Measurements from ENCODE around the gene DCXR. TPM values are rescaled to one million over a fixed set of nuclear protein-coding genes. Genes with fewer than 3 reads are reported as not detected.

The DCXR gene
- total and polyA plus RNA-seq, 10 of the 15 experiments (the other 5 are each of a cell fraction or from before 2014, with no cell fraction given), result 12.3 to 139 (median 88.9) TPM

- TF ChIP-seq SIX5 (IDR thresholded peaks at IDR 0.05; ENCODE audit: low read depth, low read length, severe bottlenecking), result peak; percentile 54
- peak; percentile 91 for TF ChIP-seq GABPA (IDR thresholded peaks at IDR 0.05; ENCODE audit: low read depth)
- peak; percentile 22; the same call in 1 of the 2 replicates for TF ChIP-seq SREBF1 (IDR thresholded peaks at IDR 0.05; ENCODE audit: low read length)
- no peak for TF ChIP-seq BCL3 (IDR thresholded peaks at IDR 0.05; ENCODE audit: borderline replicate concordance, insufficient read depth, low read depth, low read length, poor library complexity, severe bottlenecking)
- 0 out of 2 replicates have a peak, but pooled peaks have one; percentile 19 for TF ChIP-seq DPF2 (IDR thresholded peaks at IDR 0.05)
- no peak for TF ChIP-seq E2F8 (IDR thresholded peaks at IDR 0.05; ENCODE audit: low read depth, partially characterized antibody)
- TF ChIP-seq SIN3A (IDR thresholded peaks at IDR 0.05; ENCODE audit: low read depth, low read length), result peak; percentile 69; the same call in 1 of the 2 replicates
- no peak for TF ChIP-seq ATF7 (IDR thresholded peaks at IDR 0.05; ENCODE audit: low read depth)
- no peak for TF ChIP-seq IRF4 (IDR thresholded peaks at IDR 0.05; ENCODE audit: low read depth, low read length)
- 0 out of 2 replicates have a peak, but pooled peaks have one; percentile 43 for TF ChIP-seq MAX (IDR thresholded peaks at IDR 0.05; ENCODE audit: low read depth, low read length)
- peak; percentile 58 for TF ChIP-seq NR2F1 (conservative IDR thresholded peaks at IDR 0.05)
- TF ChIP-seq BMI1 (IDR thresholded peaks at IDR 0.05; ENCODE audit: borderline replicate concordance), result no peak
- TF ChIP-seq, protein P1, sequence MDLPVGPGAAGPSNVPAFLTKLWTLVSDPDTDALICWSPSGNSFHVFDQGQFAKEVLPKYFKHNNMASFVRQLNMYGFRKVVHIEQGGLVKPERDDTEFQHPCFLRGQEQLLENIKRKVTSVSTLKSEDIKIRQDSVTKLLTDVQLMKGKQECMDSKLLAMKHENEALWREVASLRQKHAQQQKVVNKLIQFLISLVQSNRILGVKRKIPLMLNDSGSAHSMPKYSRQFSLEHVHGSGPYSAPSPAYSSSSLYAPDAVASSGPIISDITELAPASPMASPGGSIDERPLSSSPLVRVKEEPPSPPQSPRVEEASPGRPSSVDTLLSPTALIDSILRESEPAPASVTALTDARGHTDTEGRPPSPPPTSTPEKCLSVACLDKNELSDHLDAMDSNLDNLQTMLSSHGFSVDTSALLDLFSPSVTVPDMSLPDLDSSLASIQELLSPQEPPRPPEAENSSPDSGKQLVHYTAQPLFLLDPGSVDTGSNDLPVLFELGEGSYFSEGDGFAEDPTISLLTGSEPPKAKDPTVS (IDR thresholded peaks at IDR 0.05; ENCODE audit: low read depth, low read length), result no peak
- TF ChIP-seq ZBTB33 (IDR thresholded peaks at IDR 0.05), result no peak
- TF ChIP-seq, protein P2, sequence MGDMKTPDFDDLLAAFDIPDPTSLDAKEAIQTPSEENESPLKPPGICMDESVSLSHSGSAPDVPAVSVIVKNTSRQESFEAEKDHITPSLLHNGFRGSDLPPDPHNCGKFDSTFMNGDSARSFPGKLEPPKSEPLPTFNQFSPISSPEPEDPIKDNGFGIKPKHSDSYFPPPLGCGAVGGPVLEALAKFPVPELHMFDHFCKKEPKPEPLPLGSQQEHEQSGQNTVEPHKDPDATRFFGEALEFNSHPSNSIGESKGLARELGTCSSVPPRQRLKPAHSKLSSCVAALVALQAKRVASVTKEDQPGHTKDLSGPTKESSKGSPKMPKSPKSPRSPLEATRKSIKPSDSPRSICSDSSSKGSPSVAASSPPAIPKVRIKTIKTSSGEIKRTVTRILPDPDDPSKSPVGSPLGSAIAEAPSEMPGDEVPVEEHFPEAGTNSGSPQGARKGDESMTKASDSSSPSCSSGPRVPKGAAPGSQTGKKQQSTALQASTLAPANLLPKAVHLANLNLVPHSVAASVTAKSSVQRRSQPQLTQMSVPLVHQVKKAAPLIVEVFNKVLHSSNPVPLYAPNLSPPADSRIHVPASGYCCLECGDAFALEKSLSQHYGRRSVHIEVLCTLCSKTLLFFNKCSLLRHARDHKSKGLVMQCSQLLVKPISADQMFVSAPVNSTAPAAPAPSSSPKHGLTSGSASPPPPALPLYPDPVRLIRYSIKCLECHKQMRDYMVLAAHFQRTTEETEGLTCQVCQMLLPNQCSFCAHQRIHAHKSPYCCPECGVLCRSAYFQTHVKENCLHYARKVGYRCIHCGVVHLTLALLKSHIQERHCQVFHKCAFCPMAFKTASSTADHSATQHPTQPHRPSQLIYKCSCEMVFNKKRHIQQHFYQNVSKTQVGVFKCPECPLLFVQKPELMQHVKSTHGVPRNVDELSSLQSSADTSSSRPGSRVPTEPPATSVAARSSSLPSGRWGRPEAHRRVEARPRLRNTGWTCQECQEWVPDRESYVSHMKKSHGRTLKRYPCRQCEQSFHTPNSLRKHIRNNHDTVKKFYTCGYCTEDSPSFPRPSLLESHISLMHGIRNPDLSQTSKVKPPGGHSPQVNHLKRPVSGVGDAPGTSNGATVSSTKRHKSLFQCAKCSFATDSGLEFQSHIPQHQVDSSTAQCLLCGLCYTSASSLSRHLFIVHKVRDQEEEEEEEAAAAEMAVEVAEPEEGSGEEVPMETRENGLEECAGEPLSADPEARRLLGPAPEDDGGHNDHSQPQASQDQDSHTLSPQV (IDR thresholded peaks at IDR 0.05), result no peak
- TF ChIP-seq IKZF2 (IDR thresholded peaks at IDR 0.05), result no peak
- no peak for TF ChIP-seq ZNF274 (IDR thresholded peaks at IDR 0.05; ENCODE audit: insufficient read depth, insufficient read length)
Observed at GRCh38 chr17:82051776-82052637, 14.5 kb upstream of the DCXR start, which contains the start of the genes GPS1 and RFNG (continued).
